IMR-90 (cell line): ENCODE measurements around the gene SHLD1. TPM values are rescaled to one million over a fixed set of nuclear protein-coding genes. Genes with fewer than 3 reads are reported as not detected.
A peak's percentile ranks its signal among the peaks of the same experiment; 100 is the strongest.

Source experiments
- ATAC-seq: fragments of 200-7000 bp; cut with Tn5 transposase; 2 replicates; pipeline ENCODE4 v1.9.1; 2020; ENCODE audit warnings: low read depth, mild to moderate bottlenecking, moderate library complexity
- BruUV-seq: library from RNA; stranded (reverse); fragments of 400-500 nt; replicated peaks from 2 replicates; lab custom pipeline; 2021; lab: Mats Ljungman, UMichigan
- CTCF ChIA-PET: fragments of 300-600 bp; formaldehyde crosslinking; extraction: SDS; loops from one replicate; lab custom pipeline; 2021; ENCODE audit warnings: antibody characterized with exemption; lab: Yijun Ruan, JAX
- POLR2A ChIA-PET: fragments of 300-600 bp; sonication (Branson Sonifier 250); formaldehyde crosslinking; loops from one replicate; lab custom pipeline; 2022; ENCODE audit warnings: antibody characterized with exemption; ENCODE audit not compliant: unreplicated experiment; lab: Charles Lee
- DNase-seq: peaks from one replicate; pipeline ENCODE4 v3.0.0; 2013
- H2AFZ ChIP-seq: replicated peaks from 2 replicates; pipeline ENCODE3; 2013; ENCODE audit warnings: low read length, mild to moderate bottlenecking; ENCODE audit not compliant: poor library complexity
- H2AK5ac ChIP-seq: 2 replicates; pipeline ENCODE4 v1.6.1; 2013; ENCODE audit warnings: low read depth, low read length, inconsistent platforms
- H2AK9ac ChIP-seq: replicated peaks from 2 replicates; pipeline ENCODE3; 2013; ENCODE audit warnings: mild to moderate bottlenecking, low read depth, low read length, moderate library complexity; ENCODE audit not compliant: poor library complexity
- H2BK120ac ChIP-seq: 2 replicates; pipeline ENCODE4 v1.6.1; 2013; ENCODE audit warnings: low read depth, low read length, inconsistent platforms
- H2BK15ac ChIP-seq: 3 replicates; pipeline ENCODE4 v1.6.1; 2013; ENCODE audit warnings: low read depth, low read length, inconsistent platforms
- H2BK20ac ChIP-seq: 2 replicates; pipeline ENCODE4 v1.6.1; 2013; ENCODE audit warnings: low read depth, mild to moderate bottlenecking, inconsistent platforms, low read length, moderate library complexity
- H2BK5ac ChIP-seq: 2 replicates; pipeline ENCODE4 v1.6.1; 2013; ENCODE audit warnings: mild to moderate bottlenecking, low read depth, low read length, inconsistent platforms; ENCODE audit not compliant: poor library complexity, severe bottlenecking
- H3K14ac ChIP-seq: replicated peaks from 2 replicates; pipeline ENCODE4 v1.6.1; 2013; ENCODE audit warnings: low read depth, low read length, inconsistent platforms
- H3K18ac ChIP-seq: 2 replicates; pipeline ENCODE4 v1.6.1; 2013; ENCODE audit warnings: low read depth, low read length, control low read depth
- H3K23ac ChIP-seq: 2 replicates; pipeline ENCODE4 v1.6.1; 2013; ENCODE audit warnings: low read depth, low read length, inconsistent platforms
- H3K27ac ChIP-seq: 2 replicates; pipeline ENCODE4 v1.5.1; 2013; ENCODE audit warnings: mild to moderate bottlenecking, control low read depth, low read length; ENCODE audit not compliant: insufficient read depth
- H3K27me3 ChIP-seq: 2 replicates; pipeline ENCODE4 v1.6.1; 2013; ENCODE audit warnings: low read length; ENCODE audit not compliant: control insufficient read depth, insufficient read depth
- H3K36me3 ChIP-seq: 2 replicates; pipeline ENCODE4 v1.6.1; 2013; ENCODE audit warnings: low read length, mixed read lengths; ENCODE audit not compliant: control insufficient read depth, insufficient read depth
- H3K4ac ChIP-seq: 2 replicates; pipeline ENCODE4 v1.6.1; 2013; ENCODE audit warnings: low read depth, low read length, inconsistent platforms
- H3K4me1 ChIP-seq: 2 replicates; pipeline ENCODE4 v1.6.1; 2013; ENCODE audit warnings: low read length, mixed read lengths; ENCODE audit not compliant: control insufficient read depth, insufficient read depth
- H3K4me2 ChIP-seq: 2 replicates; pipeline ENCODE4 v1.6.1; 2013; ENCODE audit warnings: low read depth, mild to moderate bottlenecking, control low read depth, low read length, moderate library complexity
- H3K4me3 ChIP-seq: 2 replicates; pipeline ENCODE4 v1.5.1; 2013; ENCODE audit warnings: low read depth, mild to moderate bottlenecking, control low read depth, low read length, moderate library complexity; ENCODE audit not compliant: insufficient read depth
- H3K56ac ChIP-seq: 2 replicates; pipeline ENCODE4 v1.6.1; 2013; ENCODE audit warnings: low read length, inconsistent platforms; ENCODE audit not compliant: insufficient read depth; ENCODE audit errors: extremely low read depth
- H3K79me1 ChIP-seq, 2 experiments: 2 replicates each; pipeline ENCODE4 v1.6.1; 2013; ENCODE audit warnings: low read length in 2 of 2, inconsistent platforms in 1 of 2, low read depth in 1 of 2
- H3K9ac ChIP-seq: 2 replicates; pipeline ENCODE4 v1.6.1; 2013; ENCODE audit warnings: low read depth, low read length, control low read depth
- H3K9me1 ChIP-seq: 2 replicates; pipeline ENCODE4 v1.6.1; 2013; ENCODE audit warnings: low read length, inconsistent platforms; ENCODE audit not compliant: insufficient read depth
- H3K9me3 ChIP-seq: 2 replicates; pipeline ENCODE4 v1.6.1; 2013; ENCODE audit warnings: low read length; ENCODE audit not compliant: control insufficient read depth, insufficient read depth
- H4K20me1 ChIP-seq: 2 replicates; pipeline ENCODE4 v1.6.1; 2013; ENCODE audit warnings: low read length, inconsistent platforms; ENCODE audit not compliant: insufficient read depth
- H4K5ac ChIP-seq: 2 replicates; pipeline ENCODE4 v1.6.1; 2013; ENCODE audit warnings: mild to moderate bottlenecking, low read depth, low read length, control low read depth
- H4K8ac ChIP-seq, 2 experiments: 2 replicates each; pipeline ENCODE4 v1.6.1; 2013; ENCODE audit warnings: low read depth in 2 of 2, low read length in 2 of 2, control low read depth in 1 of 2, inconsistent platforms in 1 of 2
- H4K91ac ChIP-seq: 2 replicates; pipeline ENCODE4 v1.6.1; 2013; ENCODE audit warnings: low read depth, low read length, inconsistent platforms; ENCODE audit not compliant: insufficient read depth
- BHLHE40 ChIP-seq: fragments of 150-350 bp; IDR thresholded peaks from 2 replicates; pipeline ENCODE4 v1.6.1; 2016; ENCODE audit warnings: mild to moderate bottlenecking, low read depth, low read length
- CEBPB ChIP-seq: IDR thresholded peaks from 2 replicates; pipeline ENCODE4 v1.6.1; 2012; ENCODE audit warnings: low read depth, low read length, improper control_type of control experiment
- CHD1 ChIP-seq: IDR thresholded peaks from 2 replicates; pipeline ENCODE4 v1.6.1; 2012; ENCODE audit warnings: low read depth, low read length, improper control_type of control experiment
- CTCF ChIP-seq: conservative IDR thresholded peaks from 2 replicates; pipeline ENCODE4 v1.5.1; 2012; ENCODE audit warnings: mild to moderate bottlenecking, low read depth, low read length, improper control_type of control experiment
- ELK1 ChIP-seq: fragments of 150-350 bp; IDR thresholded peaks from 2 replicates; pipeline ENCODE4 v1.6.1; 2016; ENCODE audit warnings: low read depth, mild to moderate bottlenecking, low read length, moderate library complexity, borderline replicate concordance
- FOS ChIP-seq: fragments of 150-350 bp; IDR thresholded peaks from 2 replicates; pipeline ENCODE4 v1.6.1; 2016; ENCODE audit warnings: low read depth, low read length
- MAFK ChIP-seq: IDR thresholded peaks from 2 replicates; pipeline ENCODE4 v1.6.1; 2012; ENCODE audit warnings: low read depth, low read length, improper control_type of control experiment
- MAZ ChIP-seq: IDR thresholded peaks from 2 replicates; pipeline ENCODE4 v1.6.1; 2012; ENCODE audit warnings: low read depth, mild to moderate bottlenecking, low read length, improper control_type of control experiment, moderate library complexity, borderline replicate concordance
- MXI1 ChIP-seq: IDR thresholded peaks from 2 replicates; pipeline ENCODE4 v1.6.1; 2012; ENCODE audit warnings: low read depth, mild to moderate bottlenecking, low read length, moderate library complexity, borderline replicate concordance
- NFE2L2 ChIP-seq: fragments of 150-350 bp; IDR thresholded peaks from 2 replicates; pipeline ENCODE4 v1.6.1; 2016; ENCODE audit warnings: low read depth, mild to moderate bottlenecking, low read length
- POLR2A ChIP-seq: IDR thresholded peaks from 2 replicates; pipeline ENCODE4 v1.6.1; 2012; ENCODE audit warnings: mild to moderate bottlenecking, low read depth, low read length
- RAD21 ChIP-seq: IDR thresholded peaks from 2 replicates; pipeline ENCODE4 v1.6.1; 2012; ENCODE audit warnings: low read length, improper control_type of control experiment
- RCOR1 ChIP-seq: IDR thresholded peaks from 2 replicates; pipeline ENCODE4 v1.6.1; 2012; ENCODE audit warnings: mild to moderate bottlenecking, low read length, improper control_type of control experiment; ENCODE audit not compliant: insufficient replicate concordance
- RFX5 ChIP-seq: IDR thresholded peaks from 2 replicates; pipeline ENCODE4 v1.8.0; 2012; ENCODE audit warnings: low read depth, mild to moderate bottlenecking, low read length, moderate library complexity
- SMC3 ChIP-seq: fragments of 150-350 bp; IDR thresholded peaks from 2 replicates; pipeline ENCODE4 v1.6.1; 2016; ENCODE audit warnings: low read depth, mild to moderate bottlenecking, antibody characterized with exemption, low read length, moderate library complexity
- USF2 ChIP-seq: fragments of 150-350 bp; IDR thresholded peaks from 2 replicates; pipeline ENCODE4 v1.6.1; 2017; ENCODE audit warnings: mild to moderate bottlenecking, antibody characterized with exemption, low read length, low read depth
- WGBS, 2 experiments: methylation state at CpG; one replicate each; pipeline versions ENCODE4 v1.1.5 to v1.1.7; 2013; ENCODE audit warnings: missing lambda C conversion rate in 2 of 2; ENCODE audit not compliant: insufficient read length in 1 of 2; ENCODE audit errors: extremely low coverage in 2 of 2; 5-methylcytosine and 5-hydroxymethylcytosine counted together
- dilution Hi-C: fragments of 300-500 bp; cut with HindIII; formaldehyde crosslinking; loops from one replicate; pipeline ENCODE4 v1.14.3; 2018; ENCODE audit warnings: low sequenced_read_pairs; ENCODE audit not compliant: unreplicated experiment
- in situ Hi-C: fragments of 300-500 bp; cut with MboI; formaldehyde crosslinking; loops from 3 replicates; pipeline ENCODE4 v1.14.3; 2019; ENCODE audit warnings: low sequenced_read_pairs, inconsistent platforms, mixed read lengths
- intact Hi-C: fragments of 100-400 bp; cut with micrococcal nuclease; formaldehyde crosslinking; loops from 2 replicates; pipeline ENCODE4 v1.10.0; 2022
- polyA plus RNA-seq, 3 experiments: library from polyadenylated mRNA; depleted of rRNA; stranded (reverse); fragments of >200 nt; gene quantifications; 2 replicates each; pipeline ENCODE4 v1.2.3, GENCODE V29; 2012; ENCODE audit warnings: low replicate concordance in 1 of 3
- total RNA-seq: library from RNA; depleted of rRNA; stranded (reverse); fragments of >200 nt; gene quantifications from 2 replicates; pipeline ENCODE4 v1.2.3, GENCODE V29; 2012

SHLD1 gene
- total and polyA plus RNA-seq, 2 of the 4 experiments (the other 2 are of a cell fraction), result 2.6 to 3.0 TPM

- in situ Hi-C loops, result no loop called here
- H2BK5ac ChIP-seq, result no peak overlapping the region
- H3K4me3 ChIP-seq, result no peak overlapping the region
- H3K9ac ChIP-seq, result no peak overlapping the region
- peaks cover 6% of the 10 kb centered on the region; the same call in 1 of the 2 replicates for H3K4me1 ChIP-seq
- H2AFZ ChIP-seq, result no peak overlapping the region
- peak overlapping the region; percentile 20; the same call in 1 of the 2 replicates for H3K18ac ChIP-seq
- ATAC-seq (no peak), DNase-seq (no peak)
- TF ChIP-seq NFE2L2, result no peak
- TF ChIP-seq CEBPB, result no peak
- TF ChIP-seq USF2, result no peak
- no peak for TF ChIP-seq SMC3
- no peak for TF ChIP-seq MAZ
- no peak for TF ChIP-seq BHLHE40
- TF ChIP-seq CHD1, result no peak
- no peak for TF ChIP-seq RFX5
- no peak for TF ChIP-seq POLR2A
- TF ChIP-seq CTCF, result no peak
- no peak for TF ChIP-seq FOS
- TF ChIP-seq MXI1, result no peak
- no peak for TF ChIP-seq ELK1
- no peak for TF ChIP-seq MAFK
- no peak for TF ChIP-seq RCOR1
- TF ChIP-seq RAD21, result no peak
- no peak overlapping the region for H3K23ac ChIP-seq
- no peak overlapping the region for H2AK9ac ChIP-seq
- no peaks in the 10 kb centered on the region for H3K79me1 ChIP-seq
- no peak overlapping the region for H3K4ac ChIP-seq
- H3K9me3 ChIP-seq, result no peaks in the 10 kb centered on the region
- no peaks in the 10 kb centered on the region for H3K36me3 ChIP-seq
- H2BK15ac ChIP-seq, result no peak overlapping the region
- no peak overlapping the region for H4K5ac ChIP-seq
- H4K91ac ChIP-seq, result no peak overlapping the region
- H2BK120ac ChIP-seq, result no peak overlapping the region
- ChIA-PET CTCF (no interaction called here), POLR2A (interaction anchor here (0.6 kb wide), 1 partner anchor 114 kb away, joined by 6 read pairs; no protein-coding TSS in a partner anchor)
- H4K8ac ChIP-seq, result no peak overlapping the region
- WGBS, 2 experiments, result 64% methylated on average over 4 of the region's 4 CpGs; no CpG with 5 or more reads in 1 of the 2 experiments
- dilution Hi-C loops, result no loop called here
- H3K27me3 ChIP-seq, result no peaks in the 10 kb centered on the region
- H3K56ac ChIP-seq, result no peak overlapping the region
- intact Hi-C loops, result no loop called here
- H3K27ac ChIP-seq, result no peak overlapping the region
- no peak overlapping the region for H3K14ac ChIP-seq
- no peak overlapping the region; the same call in 1 of the 2 replicates for H3K4me2 ChIP-seq
- no peak overlapping the region for H2AK5ac ChIP-seq
- H2BK20ac ChIP-seq, result no peak overlapping the region
- no TSS peak for BruUV-seq
- H4K20me1 ChIP-seq, result no peaks in the 10 kb centered on the region
- peaks cover 5% of the 10 kb centered on the region; the same call in 1 of the 2 replicates for H3K9me1 ChIP-seq
Observed at GRCh38 chr20:5836569-5836968, 86.4 kb downstream of the SHLD1 start.
